Measurements from ENCODE around the gene TMEM50B.

The TMEM50B gene

DNA sequence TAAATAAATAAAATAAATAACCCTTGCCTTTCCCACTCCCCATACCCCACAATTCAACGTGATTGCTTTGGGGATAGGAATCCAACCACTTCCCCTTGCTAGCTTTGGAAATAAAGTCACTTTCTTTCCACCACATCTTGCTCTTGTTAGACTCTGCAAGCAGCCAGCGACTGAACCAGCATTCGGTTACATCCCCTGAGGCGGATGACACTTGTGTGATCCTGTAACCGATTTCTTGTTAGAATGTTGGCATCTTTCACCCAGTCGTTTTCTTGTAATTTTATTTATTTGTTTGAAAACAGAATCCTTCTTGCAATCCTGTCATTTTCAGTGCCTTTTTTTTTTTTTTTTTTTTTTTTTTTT lies 78.2 kb downstream of the TMEM50B start:
- in situ Hi-C loops (cut with MboI; ENCODE audit: low sequenced_read_pairs): no loop called here

Measured in HL-60/S4 (cell line).